Fibroblast of lung (primary cell): ENCODE data around the gene GALNT1. TPM values are rescaled to one million over a fixed set of nuclear protein-coding genes. Genes with fewer than 3 reads are reported as not detected.

ENCODE experiments used
- DNase-seq, 2 donors: peaks; one replicate each; pipeline versions ENCODE4 v3.0.0 to v3.0.0-alpha.2; 2010; ENCODE audit warnings: low read depth in 2 of 2
- H2AFZ ChIP-seq: 2 replicates; pipeline ENCODE4 v1.5.1; 2012; ENCODE audit warnings: low read length, control low read depth, inconsistent platforms
- H3K27ac ChIP-seq: 2 replicates; pipeline ENCODE4 v1.5.1; 2011; ENCODE audit warnings: low read length, control low read depth; ENCODE audit not compliant: insufficient read depth
- H3K27me3 ChIP-seq: 2 replicates; pipeline ENCODE4 v1.5.1; 2011; ENCODE audit warnings: mild to moderate bottlenecking, low read length; ENCODE audit not compliant: control insufficient read depth, insufficient read depth
- H3K36me3 ChIP-seq: 2 replicates; pipeline ENCODE4 v1.5.1; 2011; ENCODE audit warnings: low read length; ENCODE audit not compliant: control insufficient read depth, insufficient read depth
- H3K4me1 ChIP-seq: 2 replicates; pipeline ENCODE4 v1.5.1; 2011; ENCODE audit warnings: low read length; ENCODE audit not compliant: control insufficient read depth, insufficient read depth; ENCODE audit errors: extremely low read depth
- H3K4me2 ChIP-seq: 2 replicates; pipeline ENCODE4 v1.5.1; 2011; ENCODE audit warnings: low read length, control low read depth; ENCODE audit not compliant: insufficient read depth; ENCODE audit errors: extremely low read depth
- H3K4me3 ChIP-seq, 4 experiments: fragments of 200-600 bp in 1 of 4; sonication (generic) in 1 of 4; replicated peaks in 1 of 4; 2 replicates each; pipeline ENCODE4 v1.5.1; 2011 to 2016; ENCODE audit warnings: low read length in 4 of 4, low read depth in 3 of 4, mild to moderate bottlenecking in 3 of 4, control low read depth in 2 of 4, inconsistent platforms in 1 of 4, mixed read lengths in 1 of 4; ENCODE audit not compliant: insufficient read depth in 1 of 4; ENCODE audit errors: control extremely low read depth in 1 of 4
- H3K79me2 ChIP-seq: 2 replicates; pipeline ENCODE4 v1.5.1; 2012; ENCODE audit warnings: mild to moderate bottlenecking, low read length, inconsistent platforms; ENCODE audit not compliant: control insufficient read depth, insufficient read depth
- H3K9ac ChIP-seq: 2 replicates; pipeline ENCODE4 v1.5.1; 2011; ENCODE audit warnings: mild to moderate bottlenecking, low read length, control low read depth; ENCODE audit not compliant: insufficient read depth
- H3K9me3 ChIP-seq: 2 replicates; pipeline ENCODE4 v1.5.1; 2012; ENCODE audit warnings: low read depth, low read length; ENCODE audit not compliant: control insufficient read depth, insufficient read depth
- H4K20me1 ChIP-seq: 2 replicates; pipeline ENCODE4 v1.5.1; 2011; ENCODE audit warnings: low read length; ENCODE audit not compliant: control insufficient read depth, insufficient read depth; ENCODE audit errors: extremely low read depth
- EZH2 ChIP-seq: IDR thresholded peaks from 2 replicates; pipeline ENCODE4 v1.5.1; 2012; ENCODE audit warnings: low read length, control low read depth, mild to moderate bottlenecking; ENCODE audit errors: missing control alignments
- polyA plus RNA-seq, 2 donors: library from polyadenylated mRNA; depleted of rRNA in 1 of 2; stranded (reverse) in 1 of 2; unstranded in 1 of 2; fragments of >200 nt; gene quantifications; 2 replicates each; pipeline ENCODE4 v1.2.1, GENCODE V29; 2011 to 2012; ENCODE audit warnings: missing spikeins in 1 of 2
- total RNA-seq: library from RNA; depleted of rRNA; stranded (reverse); fragments of >200 nt; gene quantifications from 2 replicates; pipeline ENCODE4 v1.2.1, GENCODE V29; 2014
- TF ChIP-seq, protein P1 (sequence below), 2 donors: IDR thresholded peaks in 1 of 2; conservative IDR thresholded peaks in 1 of 2; 1 replicate in 1 of 2; 2 replicates in 1 of 2; pipeline ENCODE4 v1.5.1; 2011 to 2012; ENCODE audit warnings: low read length in 2 of 2, control low read depth in 1 of 2, inconsistent platforms in 1 of 2, low read depth in 1 of 2, mild to moderate bottlenecking in 1 of 2

The GALNT1 gene
- total and polyA plus RNA-seq, 2 donors (not counting 1 experiment from before 2014, with no cell fraction given), result 31.7 to 53.3 TPM

DNA sequence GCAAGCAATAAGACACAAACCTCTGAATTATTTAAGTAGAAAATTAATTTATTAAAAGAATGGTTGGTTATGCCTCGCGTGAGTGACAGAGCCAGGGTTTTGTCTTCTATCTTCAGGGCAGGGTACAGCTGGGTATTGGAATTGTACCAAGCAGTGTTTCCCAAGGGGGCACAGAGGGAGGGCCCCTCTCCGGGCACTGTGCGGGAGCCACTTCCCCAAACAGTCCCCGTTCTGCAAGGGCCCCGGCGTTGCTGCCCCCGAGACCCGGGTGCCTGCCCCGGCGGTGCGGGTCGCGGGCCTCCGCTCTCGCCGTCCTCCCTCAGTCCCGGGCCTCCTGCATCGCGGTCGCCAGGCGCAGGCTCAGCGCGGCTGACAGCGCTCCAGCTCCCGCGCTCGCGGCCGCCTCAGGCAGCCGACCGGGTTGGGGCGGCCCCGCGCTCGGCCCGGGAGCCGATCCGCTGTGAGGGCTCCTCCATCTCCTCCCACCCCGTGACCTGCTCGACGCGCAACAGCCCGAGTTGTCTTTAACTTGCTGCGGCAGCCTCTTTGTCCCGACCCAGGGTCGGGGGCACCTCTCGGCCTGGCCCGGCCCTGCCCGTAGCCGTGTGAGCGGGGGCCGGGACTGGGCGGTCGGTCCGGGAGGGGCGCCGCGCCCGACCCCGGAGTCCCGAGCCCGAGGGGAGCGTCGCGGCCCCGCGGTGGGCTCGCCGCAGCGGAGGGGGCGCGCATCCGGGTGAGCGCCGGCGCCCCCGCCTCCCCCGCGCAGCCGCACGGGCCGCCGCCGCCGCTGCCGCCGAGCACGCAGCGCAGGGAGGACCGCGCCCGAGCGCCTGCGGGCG is 620 bp upstream of the GALNT1 start:
- peak overlapping the region; percentile 72 for H3K4me2 ChIP-seq
- TF ChIP-seq, protein P1, sequence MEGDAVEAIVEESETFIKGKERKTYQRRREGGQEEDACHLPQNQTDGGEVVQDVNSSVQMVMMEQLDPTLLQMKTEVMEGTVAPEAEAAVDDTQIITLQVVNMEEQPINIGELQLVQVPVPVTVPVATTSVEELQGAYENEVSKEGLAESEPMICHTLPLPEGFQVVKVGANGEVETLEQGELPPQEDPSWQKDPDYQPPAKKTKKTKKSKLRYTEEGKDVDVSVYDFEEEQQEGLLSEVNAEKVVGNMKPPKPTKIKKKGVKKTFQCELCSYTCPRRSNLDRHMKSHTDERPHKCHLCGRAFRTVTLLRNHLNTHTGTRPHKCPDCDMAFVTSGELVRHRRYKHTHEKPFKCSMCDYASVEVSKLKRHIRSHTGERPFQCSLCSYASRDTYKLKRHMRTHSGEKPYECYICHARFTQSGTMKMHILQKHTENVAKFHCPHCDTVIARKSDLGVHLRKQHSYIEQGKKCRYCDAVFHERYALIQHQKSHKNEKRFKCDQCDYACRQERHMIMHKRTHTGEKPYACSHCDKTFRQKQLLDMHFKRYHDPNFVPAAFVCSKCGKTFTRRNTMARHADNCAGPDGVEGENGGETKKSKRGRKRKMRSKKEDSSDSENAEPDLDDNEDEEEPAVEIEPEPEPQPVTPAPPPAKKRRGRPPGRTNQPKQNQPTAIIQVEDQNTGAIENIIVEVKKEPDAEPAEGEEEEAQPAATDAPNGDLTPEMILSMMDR (conservative IDR thresholded peaks at IDR 0.05 in 1 of 2, IDR thresholded peaks at IDR 0.05 in 1 of 2; ENCODE audit: low read depth in 1 of 2, low read length in 2 of 2), result no peak
- no peak for TF ChIP-seq EZH2
- H3K9ac ChIP-seq, result peak overlapping the region; percentile 76
- peak overlapping the region; percentile 53 to 74 (median 67) for H3K4me3 ChIP-seq
- H3K79me2 ChIP-seq, result peaks cover 10% of the 10 kb centered on the region
- H4K20me1 ChIP-seq, result no peaks in the 10 kb centered on the region
- no peaks in the 10 kb centered on the region for H3K4me1 ChIP-seq
- H2AFZ ChIP-seq, result peak overlapping the region; percentile 79
- peak; percentile 56 for DNase-seq
- no peaks in the 10 kb centered on the region for H3K36me3 ChIP-seq
- peak overlapping the region; percentile 63 for H3K27ac ChIP-seq
- H3K9me3 ChIP-seq, result no peaks in the 10 kb centered on the region
- no peaks in the 10 kb centered on the region for H3K27me3 ChIP-seq

GRCh38 chr18:35581898-35582641 is 530 bp downstream of the GALNT1 start:
- H2AFZ ChIP-seq, result peak overlapping the region; percentile 61
- DNase-seq, result peak in 1 of 2 donors; percentile 17
- peak overlapping the region; percentile 87 for H3K4me2 ChIP-seq
- no peaks in the 10 kb centered on the region for H3K9me3 ChIP-seq
- H3K9ac ChIP-seq, result peak overlapping the region; percentile 66
- no peaks in the 10 kb centered on the region for H3K27me3 ChIP-seq
- H3K4me3 ChIP-seq, result peak overlapping the region; percentile 56 to 77 (median 70)
- H3K36me3 ChIP-seq, result no peaks in the 10 kb centered on the region
- TF ChIP-seq, protein P1 (conservative IDR thresholded peaks at IDR 0.05 in 1 of 2, IDR thresholded peaks at IDR 0.05 in 1 of 2; ENCODE audit: low read depth in 1 of 2, low read length in 2 of 2), result no peak
- TF ChIP-seq EZH2, result no peak
- H3K27ac ChIP-seq, result peak overlapping the region; percentile 43
- H3K79me2 ChIP-seq, result peaks cover 10% of the 10 kb centered on the region
- H4K20me1 ChIP-seq, result no peaks in the 10 kb centered on the region
- no peaks in the 10 kb centered on the region for H3K4me1 ChIP-seq

GRCh38 chr18:35582899-35583558 is 1.5 kb downstream of the GALNT1 start:
- DNase-seq, result peak; percentile 40 to 63
- no peaks in the 10 kb centered on the region for H3K27me3 ChIP-seq
- H3K4me2 ChIP-seq, result peak overlapping the region; percentile 87
- no peak overlapping the region for H2AFZ ChIP-seq
- no peaks in the 10 kb centered on the region for H4K20me1 ChIP-seq
- no peaks in the 10 kb centered on the region for H3K9me3 ChIP-seq
- H3K4me1 ChIP-seq, result no peaks in the 10 kb centered on the region
- H3K4me3 ChIP-seq, result peak overlapping the region in 2 of 4 experiments; percentile 76 to 77
- TF ChIP-seq, protein P1 (conservative IDR thresholded peaks at IDR 0.05 in 1 of 2, IDR thresholded peaks at IDR 0.05 in 1 of 2; ENCODE audit: low read depth in 1 of 2, low read length in 2 of 2), result no peak
- TF ChIP-seq EZH2, result no peak
- no peak overlapping the region for H3K27ac ChIP-seq
- peaks cover 10% of the 10 kb centered on the region for H3K79me2 ChIP-seq
- no peak overlapping the region for H3K9ac ChIP-seq
- no peaks in the 10 kb centered on the region for H3K36me3 ChIP-seq
